ENCODE data around the gene LGR4. TPM values are rescaled to one million over a fixed set of nuclear protein-coding genes. Genes with fewer than 3 reads are reported as not detected.

The LGR4 gene
- polyA plus RNA-seq, 1 experiment, result 5.8 TPM

DNA sequence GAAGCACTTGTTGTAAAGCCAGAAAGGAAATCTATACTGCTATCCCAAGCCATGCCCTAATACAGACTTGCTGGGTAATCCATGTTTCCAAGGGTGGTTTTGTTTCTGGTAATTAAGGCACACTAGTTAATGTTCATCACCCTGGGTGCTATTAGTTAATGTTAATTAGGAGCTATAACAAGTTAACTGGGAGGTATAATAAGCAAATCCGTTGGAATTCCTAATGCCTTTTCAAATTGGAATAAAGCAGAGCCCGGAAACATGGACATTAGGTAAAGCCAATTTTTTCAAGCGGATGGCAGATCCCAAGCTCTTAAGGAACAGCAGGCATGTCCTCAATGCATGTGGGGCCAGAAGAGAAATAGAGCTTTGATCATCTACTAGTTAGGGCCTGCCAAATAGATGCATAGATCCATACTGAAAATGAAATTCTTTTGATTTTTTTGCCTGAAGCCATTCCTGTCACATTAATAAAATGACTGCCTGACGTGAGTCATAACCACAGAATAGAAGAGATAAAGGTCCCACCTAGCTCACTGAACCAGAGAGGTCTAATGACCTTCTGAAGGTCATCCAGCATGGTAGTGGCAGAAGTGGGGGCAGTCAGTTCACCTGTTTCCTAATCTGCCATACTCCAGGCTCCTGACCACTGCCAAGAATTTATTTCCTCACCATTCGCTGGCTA is 81.1 kb downstream of the LGR4 start:
- TF ChIP-seq, protein P1, sequence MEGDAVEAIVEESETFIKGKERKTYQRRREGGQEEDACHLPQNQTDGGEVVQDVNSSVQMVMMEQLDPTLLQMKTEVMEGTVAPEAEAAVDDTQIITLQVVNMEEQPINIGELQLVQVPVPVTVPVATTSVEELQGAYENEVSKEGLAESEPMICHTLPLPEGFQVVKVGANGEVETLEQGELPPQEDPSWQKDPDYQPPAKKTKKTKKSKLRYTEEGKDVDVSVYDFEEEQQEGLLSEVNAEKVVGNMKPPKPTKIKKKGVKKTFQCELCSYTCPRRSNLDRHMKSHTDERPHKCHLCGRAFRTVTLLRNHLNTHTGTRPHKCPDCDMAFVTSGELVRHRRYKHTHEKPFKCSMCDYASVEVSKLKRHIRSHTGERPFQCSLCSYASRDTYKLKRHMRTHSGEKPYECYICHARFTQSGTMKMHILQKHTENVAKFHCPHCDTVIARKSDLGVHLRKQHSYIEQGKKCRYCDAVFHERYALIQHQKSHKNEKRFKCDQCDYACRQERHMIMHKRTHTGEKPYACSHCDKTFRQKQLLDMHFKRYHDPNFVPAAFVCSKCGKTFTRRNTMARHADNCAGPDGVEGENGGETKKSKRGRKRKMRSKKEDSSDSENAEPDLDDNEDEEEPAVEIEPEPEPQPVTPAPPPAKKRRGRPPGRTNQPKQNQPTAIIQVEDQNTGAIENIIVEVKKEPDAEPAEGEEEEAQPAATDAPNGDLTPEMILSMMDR (IDR thresholded peaks at IDR 0.05; ENCODE audit: low read depth, low read length), result no peak
- Histone ChIP-seq H3K9me3 (ENCODE audit: control insufficient read depth, insufficient read depth, low read length) (no peaks in the 10 kb centered on the region), H3K27ac (ENCODE audit: low read depth, low read length) (no peak overlapping the region), H3K4me3 (ENCODE audit: low read depth, low read length) (no peak overlapping the region), H3K27me3 (ENCODE audit: control insufficient read depth, insufficient read depth, low read length) (no peaks in the 10 kb centered on the region)
- POLR2A ChIA-PET, result no interaction called here
- DNase-seq (ENCODE audit: low read depth, low spot score), result no peak
- CTCF ChIA-PET, result interaction anchor here (1.2 to 1.3 kb wide), 2 partner anchors 9 to 188 kb away, joined by 3 read pairs; no protein-coding TSS in a partner anchor

DNA sequence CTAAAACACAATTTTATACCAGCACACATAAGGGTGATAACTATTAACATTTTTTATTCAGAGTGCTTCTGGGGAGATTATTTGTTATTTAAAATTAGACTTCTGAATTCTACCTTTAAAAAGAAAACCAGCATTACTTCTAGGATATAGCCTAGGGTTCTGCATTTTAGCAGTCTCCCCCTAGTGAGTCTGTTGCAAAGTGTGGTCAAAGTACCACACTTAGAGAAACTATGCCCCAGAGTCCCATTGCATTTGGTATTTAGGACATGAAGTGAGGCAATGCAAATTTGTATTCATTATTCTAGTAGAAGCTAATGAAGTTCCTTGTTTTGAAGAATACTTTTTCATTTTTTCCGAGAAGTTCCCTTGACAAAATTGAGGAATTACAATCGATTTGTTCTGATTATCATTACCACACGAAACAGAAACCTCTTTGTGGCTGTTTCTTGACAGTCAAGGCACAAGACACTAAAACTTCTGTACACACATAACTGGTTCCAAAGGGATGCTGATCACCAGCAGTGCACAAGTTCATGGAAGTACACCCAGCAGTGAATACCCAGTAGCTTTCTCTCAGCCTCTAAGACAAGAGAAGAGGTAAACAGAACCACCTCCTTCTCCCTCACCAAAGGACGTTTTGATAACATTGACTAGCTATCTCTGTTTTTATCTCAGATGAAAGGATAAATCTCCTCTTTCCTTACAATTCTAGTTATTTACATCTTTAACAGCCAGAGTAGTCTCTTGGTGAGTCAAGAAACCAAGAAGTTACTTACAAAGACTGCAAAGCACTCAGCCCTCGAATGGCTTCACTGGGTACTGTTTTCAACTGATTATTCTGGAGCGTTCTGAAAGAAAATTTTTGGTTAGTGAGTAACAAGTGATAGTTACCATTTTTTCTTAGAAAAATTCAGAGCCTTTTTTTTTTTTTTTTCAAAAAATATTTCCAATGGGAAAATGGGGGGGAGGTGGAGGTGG is 82.0 kb downstream of the LGR4 start:
- no peak for DNase-seq (ENCODE audit: low read depth, low spot score)
- TF ChIP-seq, protein P1 (IDR thresholded peaks at IDR 0.05; ENCODE audit: low read depth, low read length), result no peak
- no peak overlapping the region for H3K27ac ChIP-seq (ENCODE audit: low read depth, low read length)
- H3K9me3 ChIP-seq (ENCODE audit: control insufficient read depth, insufficient read depth, low read length), result no peaks in the 10 kb centered on the region
- no peak overlapping the region for H3K4me3 ChIP-seq (ENCODE audit: low read depth, low read length)
- no peaks in the 10 kb centered on the region for H3K27me3 ChIP-seq (ENCODE audit: control insufficient read depth, insufficient read depth, low read length)
- CTCF ChIA-PET, result interaction anchor here (1.2 to 1.3 kb wide), 2 partner anchors 10 to 188 kb away, joined by 3 read pairs; no protein-coding TSS in a partner anchor
- POLR2A ChIA-PET, result no interaction called here

DNA sequence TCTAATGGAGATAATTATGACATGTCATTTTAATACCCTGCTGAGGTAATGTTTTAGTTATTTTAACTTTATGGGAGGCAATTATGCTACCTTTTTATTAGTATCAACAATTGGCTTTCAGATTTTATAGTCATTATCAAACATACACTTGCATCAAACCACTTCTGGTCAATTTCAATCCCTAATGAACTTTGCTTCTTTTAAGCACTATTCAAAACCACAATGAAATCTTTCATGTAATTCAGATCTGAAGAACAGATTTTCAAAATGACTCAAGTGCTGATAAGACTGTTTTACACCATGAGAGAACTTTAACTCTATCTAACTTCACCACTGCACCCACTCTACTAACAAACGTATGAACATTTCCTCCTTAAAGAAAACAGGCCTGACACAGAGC is 83.7 kb downstream of the LGR4 start:
- Histone ChIP-seq H3K9me3 (ENCODE audit: control insufficient read depth, insufficient read depth, low read length) (no peaks in the 10 kb centered on the region), H3K27me3 (ENCODE audit: control insufficient read depth, insufficient read depth, low read length) (no peaks in the 10 kb centered on the region), H3K4me3 (ENCODE audit: low read depth, low read length) (no peak overlapping the region), H3K27ac (ENCODE audit: low read depth, low read length) (no peak overlapping the region)
- TF ChIP-seq, protein P1 (IDR thresholded peaks at IDR 0.05; ENCODE audit: low read depth, low read length), result no peak
- DNase-seq (ENCODE audit: low read depth, low spot score), result no peak
- POLR2A ChIA-PET, result no interaction called here
- CTCF ChIA-PET, result no interaction called here

DNA sequence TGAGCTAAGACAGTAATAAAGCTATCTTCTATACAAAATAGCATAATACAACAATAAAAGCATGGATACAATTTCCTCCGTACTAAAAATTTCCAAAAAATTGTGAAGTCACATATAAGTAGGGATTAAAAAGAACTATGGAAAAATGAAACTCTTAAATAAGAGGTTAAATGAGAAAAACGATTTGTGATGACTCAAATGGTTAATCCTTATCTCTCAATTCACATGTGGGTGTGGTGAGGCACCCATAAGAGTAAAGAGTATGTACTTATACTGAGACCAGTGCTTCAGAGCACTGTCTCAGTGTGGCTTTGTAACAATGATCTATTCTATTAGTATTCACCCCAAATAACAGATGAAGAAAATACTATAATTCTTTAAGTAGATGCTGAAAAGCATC is 84.6 kb downstream of the LGR4 start:
- H3K9me3 ChIP-seq (ENCODE audit: control insufficient read depth, insufficient read depth, low read length), result no peaks in the 10 kb centered on the region
- DNase-seq (ENCODE audit: low read depth, low spot score), result no peak
- ChIA-PET POLR2A (no interaction called here), CTCF (interaction anchor here (0.6 kb wide), 1 partner anchor 80 kb away, joined by 4 read pairs; no protein-coding TSS in a partner anchor)
- H3K4me3 ChIP-seq (ENCODE audit: low read depth, low read length), result no peak overlapping the region
- H3K27me3 ChIP-seq (ENCODE audit: control insufficient read depth, insufficient read depth, low read length), result no peaks in the 10 kb centered on the region
- TF ChIP-seq, protein P1 (IDR thresholded peaks at IDR 0.05; ENCODE audit: low read depth, low read length), result no peak
- no peak overlapping the region for H3K27ac ChIP-seq (ENCODE audit: low read depth, low read length)

DNA sequence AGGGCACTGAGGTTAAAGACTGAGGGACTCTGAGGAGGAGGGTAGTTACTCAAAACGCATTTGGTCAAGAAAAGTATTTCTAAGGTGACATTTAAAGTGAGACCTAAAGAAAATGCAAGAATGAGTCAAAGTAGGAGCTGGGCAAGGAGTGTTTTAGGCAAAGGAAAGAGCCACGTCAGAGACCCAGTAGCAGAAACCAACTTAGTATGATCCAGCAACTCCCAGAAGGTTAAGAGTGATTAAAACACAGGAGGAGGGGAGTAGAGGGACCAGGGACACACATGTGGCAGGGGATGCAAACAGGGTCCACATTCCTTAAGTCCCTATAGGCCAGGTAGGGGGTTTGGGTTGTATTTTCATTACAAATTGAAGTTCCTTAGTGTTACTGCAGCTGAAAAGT is 85.2 kb downstream of the LGR4 start:
- POLR2A ChIA-PET, result no interaction called here
- TF ChIP-seq, protein P1 (IDR thresholded peaks at IDR 0.05; ENCODE audit: low read depth, low read length), result no peak
- CTCF ChIA-PET, result no interaction called here
- Histone ChIP-seq H3K9me3 (ENCODE audit: control insufficient read depth, insufficient read depth, low read length) (no peaks in the 10 kb centered on the region), H3K27ac (ENCODE audit: low read depth, low read length) (no peak overlapping the region), H3K4me3 (ENCODE audit: low read depth, low read length) (no peak overlapping the region), H3K27me3 (ENCODE audit: control insufficient read depth, insufficient read depth, low read length) (no peaks in the 10 kb centered on the region)
- DNase-seq (ENCODE audit: low read depth, low spot score), result no peak

Measured in AG04450 (cell line).